ENCODE measurements around the gene SLC22A23. TPM values are rescaled to one million over a fixed set of nuclear protein-coding genes. Genes with fewer than 3 reads are reported as not detected.
A peak's percentile ranks its signal among the peaks of the same experiment; 100 is the strongest.

Gene SLC22A23
- total RNA-seq, 1 donor from 2014 or later: 0.95 TPM

DNA sequence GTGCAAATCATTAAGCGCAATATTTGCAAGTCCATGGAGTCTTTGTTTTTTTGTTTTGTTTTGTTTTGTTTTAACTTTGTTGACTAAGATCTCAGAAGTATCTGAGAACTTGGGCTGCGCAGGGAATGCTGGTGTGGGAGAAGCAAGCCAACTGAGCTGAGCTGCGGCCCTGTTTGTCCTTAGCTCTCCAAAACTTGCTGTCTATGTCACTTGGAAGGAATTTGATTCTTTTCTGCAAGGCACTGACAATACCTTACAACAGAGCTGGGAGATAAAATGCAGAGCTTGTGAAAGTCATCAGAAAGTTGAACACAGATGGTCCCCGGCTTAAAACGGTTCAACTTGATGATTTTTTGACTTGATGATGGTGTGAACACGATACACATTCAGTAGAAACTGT is 5.4 kb downstream of the SLC22A23 start:
- ChIA-PET CTCF (no interaction called here), POLR2A (no interaction called here)
- Mint-ChIP-seq H3K27ac (no peak overlapping the region), H3K4me1 (peaks cover 7% of the 10 kb centered on the region), H3K9me3 (no peaks in the 10 kb centered on the region), H3K4me3 (no peak overlapping the region), H3K27me3 (peaks cover 23% of the 10 kb centered on the region), H3K36me3 (ENCODE audit: low read depth) (no peaks in the 10 kb centered on the region)
- TF ChIP-seq, protein P1, sequence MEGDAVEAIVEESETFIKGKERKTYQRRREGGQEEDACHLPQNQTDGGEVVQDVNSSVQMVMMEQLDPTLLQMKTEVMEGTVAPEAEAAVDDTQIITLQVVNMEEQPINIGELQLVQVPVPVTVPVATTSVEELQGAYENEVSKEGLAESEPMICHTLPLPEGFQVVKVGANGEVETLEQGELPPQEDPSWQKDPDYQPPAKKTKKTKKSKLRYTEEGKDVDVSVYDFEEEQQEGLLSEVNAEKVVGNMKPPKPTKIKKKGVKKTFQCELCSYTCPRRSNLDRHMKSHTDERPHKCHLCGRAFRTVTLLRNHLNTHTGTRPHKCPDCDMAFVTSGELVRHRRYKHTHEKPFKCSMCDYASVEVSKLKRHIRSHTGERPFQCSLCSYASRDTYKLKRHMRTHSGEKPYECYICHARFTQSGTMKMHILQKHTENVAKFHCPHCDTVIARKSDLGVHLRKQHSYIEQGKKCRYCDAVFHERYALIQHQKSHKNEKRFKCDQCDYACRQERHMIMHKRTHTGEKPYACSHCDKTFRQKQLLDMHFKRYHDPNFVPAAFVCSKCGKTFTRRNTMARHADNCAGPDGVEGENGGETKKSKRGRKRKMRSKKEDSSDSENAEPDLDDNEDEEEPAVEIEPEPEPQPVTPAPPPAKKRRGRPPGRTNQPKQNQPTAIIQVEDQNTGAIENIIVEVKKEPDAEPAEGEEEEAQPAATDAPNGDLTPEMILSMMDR (IDR thresholded peaks at IDR 0.05): no peak
- DNase-seq: no peak
- ATAC-seq (ENCODE audit: low read depth): no peak
- intact Hi-C loops (cut with micrococcal nuclease): no loop called here

DNA sequence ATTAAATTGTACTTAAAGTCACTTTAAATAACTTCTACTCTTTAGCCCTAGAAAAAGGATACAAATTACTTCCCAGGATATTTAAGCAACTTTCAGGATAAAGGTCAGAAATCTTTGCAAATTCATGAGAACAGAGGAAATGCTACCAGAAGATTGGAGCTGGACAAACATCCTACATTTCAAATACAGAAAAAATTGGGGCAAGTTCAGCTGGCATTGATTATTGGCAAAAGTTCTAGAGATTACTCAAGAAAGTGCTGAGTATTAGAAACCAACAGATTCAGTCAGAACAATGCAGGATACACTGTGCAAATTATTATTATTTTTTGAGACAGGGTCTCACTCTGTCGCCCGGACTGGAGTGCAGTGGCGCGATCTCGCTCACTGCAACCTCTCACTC is 6.0 kb downstream of the SLC22A23 start:
- intact Hi-C loops (cut with micrococcal nuclease): no loop called here
- H3K27ac Mint-ChIP-seq: no peak overlapping the region
- ATAC-seq (ENCODE audit: low read depth) (no peak), DNase-seq (no peak)
- peaks cover 7% of the 10 kb centered on the region for H3K4me1 Mint-ChIP-seq
- H3K27me3 Mint-ChIP-seq: peaks cover 23% of the 10 kb centered on the region
- no peak overlapping the region for H3K4me3 Mint-ChIP-seq
- no peaks in the 10 kb centered on the region for H3K9me3 Mint-ChIP-seq
- TF ChIP-seq, protein P1 (IDR thresholded peaks at IDR 0.05): no peak
- H3K36me3 Mint-ChIP-seq (ENCODE audit: low read depth): no peaks in the 10 kb centered on the region
- CTCF ChIA-PET: no interaction called here
- POLR2A ChIA-PET: no interaction called here

DNA sequence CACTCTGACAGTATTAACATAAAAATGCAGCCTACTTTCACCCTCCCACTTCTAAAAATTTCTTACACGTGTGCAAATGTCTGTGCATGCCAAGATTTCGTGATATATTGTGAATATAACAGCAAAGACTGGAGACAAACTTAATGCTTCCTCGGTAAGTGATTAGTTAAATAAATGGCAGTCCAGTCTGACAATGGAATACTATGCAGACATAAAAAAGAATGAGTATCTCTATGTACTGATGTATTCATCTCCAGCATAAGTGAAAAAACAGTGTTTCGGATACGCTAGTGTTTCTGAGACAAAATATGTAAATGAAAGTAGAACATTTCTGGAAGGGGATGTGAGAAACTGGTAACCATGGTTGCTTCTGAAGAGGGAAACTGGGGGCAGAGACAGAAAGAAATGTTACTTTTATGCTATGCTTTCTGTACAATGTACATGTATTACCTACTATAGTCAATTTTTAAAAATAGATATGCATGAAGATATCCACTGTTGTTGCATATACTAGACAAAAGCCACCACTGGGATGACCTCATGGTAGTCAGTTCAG is 7.0 kb downstream of the SLC22A23 start:
- peaks cover 7% of the 10 kb centered on the region for H3K4me1 Mint-ChIP-seq
- intact Hi-C loops (cut with micrococcal nuclease): no loop called here
- TF ChIP-seq, protein P1 (IDR thresholded peaks at IDR 0.05): no peak
- H3K27ac Mint-ChIP-seq: no peak overlapping the region
- ATAC-seq (ENCODE audit: low read depth) (peak; percentile 37), DNase-seq (no peak)
- no peak overlapping the region for H3K4me3 Mint-ChIP-seq
- ChIA-PET CTCF (no interaction called here), POLR2A (no interaction called here)
- H3K9me3 Mint-ChIP-seq: no peaks in the 10 kb centered on the region
- H3K36me3 Mint-ChIP-seq (ENCODE audit: low read depth): no peaks in the 10 kb centered on the region
- peaks cover 30% of the 10 kb centered on the region for H3K27me3 Mint-ChIP-seq

DNA sequence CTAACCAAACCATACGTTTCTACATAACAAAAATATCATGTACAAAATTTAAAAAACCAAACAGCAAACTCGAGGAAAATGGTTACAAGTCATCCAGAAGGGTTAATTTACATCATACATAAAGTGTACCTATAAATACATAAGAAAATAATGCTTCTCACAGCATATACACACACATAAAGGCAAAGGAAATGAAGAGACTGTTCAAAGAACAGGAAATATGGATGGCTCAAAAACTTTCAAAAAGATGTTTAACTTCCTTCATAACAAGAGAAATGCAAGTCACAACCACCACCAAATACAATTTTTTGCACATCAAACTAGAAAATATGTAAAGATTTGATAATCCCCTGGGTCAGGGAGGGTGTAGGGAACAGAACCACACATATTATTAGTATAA is 7.5 kb downstream of the SLC22A23 start:
- Mint-ChIP-seq H3K36me3 (ENCODE audit: low read depth) (no peaks in the 10 kb centered on the region), H3K4me3 (no peak overlapping the region), H3K4me1 (peaks cover 7% of the 10 kb centered on the region), H3K27ac (no peak overlapping the region), H3K9me3 (no peaks in the 10 kb centered on the region), H3K27me3 (peaks cover 30% of the 10 kb centered on the region)
- CTCF ChIA-PET: no interaction called here
- POLR2A ChIA-PET: no interaction called here
- TF ChIP-seq, protein P1 (IDR thresholded peaks at IDR 0.05): no peak
- no peak for ATAC-seq (ENCODE audit: low read depth)
- no peak for DNase-seq
- intact Hi-C loops (cut with micrococcal nuclease): no loop called here

DNA sequence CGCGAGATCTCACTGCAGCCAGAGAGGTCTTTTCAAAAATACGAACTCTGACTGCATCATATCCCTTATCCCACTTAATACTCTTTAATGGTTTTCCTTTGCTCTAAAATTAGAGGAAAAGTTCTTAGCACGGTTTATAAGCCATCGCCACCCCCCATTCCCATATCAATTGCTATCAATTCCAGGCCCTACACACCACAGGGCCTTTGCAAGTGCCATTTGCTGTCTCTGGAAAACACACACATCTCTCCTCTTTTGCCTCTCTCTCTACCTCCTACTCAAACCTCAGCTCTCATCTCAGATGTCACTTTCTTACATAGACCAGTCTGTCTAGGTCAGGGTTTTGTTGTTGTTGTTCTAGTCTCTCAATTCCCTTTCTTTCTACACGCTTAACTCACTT is 9.8 kb downstream of the SLC22A23 start:
- POLR2A ChIA-PET: no interaction called here
- Mint-ChIP-seq H3K9me3 (no peaks in the 10 kb centered on the region), H3K4me1 (peaks cover 7% of the 10 kb centered on the region), H3K27me3 (peaks cover 26% of the 10 kb centered on the region), H3K36me3 (ENCODE audit: low read depth) (no peaks in the 10 kb centered on the region), H3K27ac (no peak overlapping the region), H3K4me3 (no peak overlapping the region)
- TF ChIP-seq, protein P1 (IDR thresholded peaks at IDR 0.05): no peak
- ATAC-seq (ENCODE audit: low read depth) (no peak), DNase-seq (no peak)
- intact Hi-C loops (cut with micrococcal nuclease): no loop called here
- CTCF ChIA-PET: no interaction called here

Data from activated B cell treated with CpG ODN at 0.5 μM for 24 hours (primary cell).